PFSK-1 (cell line): Measurements from ENCODE around the gene CA11.

Experiments used
- POLR2AphosphoS5 ChIP-seq: IDR thresholded peaks from 2 replicates; pipeline ENCODE4 v1.6.1; 2012; ENCODE audit warnings: low read depth, mild to moderate bottlenecking, control low read depth, low read length, moderate library complexity
- SIN3A ChIP-seq: IDR thresholded peaks from 2 replicates; pipeline ENCODE4 v1.6.1; 2012; ENCODE audit warnings: mild to moderate bottlenecking, low read length, moderate library complexity, borderline replicate concordance; ENCODE audit not compliant: insufficient read depth
- TAF1 ChIP-seq: IDR thresholded peaks from 2 replicates; pipeline ENCODE4 v1.6.1; 2012; ENCODE audit warnings: low read length, control low read depth, borderline replicate concordance; ENCODE audit not compliant: insufficient read depth

- TF ChIP-seq SIN3A: no peak
- TF ChIP-seq POLR2AphosphoS5: peak; percentile 22; the same call in 1 of the 2 replicates
- TF ChIP-seq TAF1: no peak
Observed at GRCh38 chr19:48635263-48635965, 10.6 kb downstream of the CA11 start.
